GM10266 (cell line): Measurements from ENCODE around the gene MAIP1.

ENCODE experiments used
- DNase-seq: peaks from one replicate; pipeline ENCODE4 v3.0.0; 2012; ENCODE audit errors: extremely low spot score
- TF ChIP-seq, protein P1 (sequence below): IDR thresholded peaks from 2 replicates; pipeline ENCODE4 v1.5.1; 2012; ENCODE audit warnings: mild to moderate bottlenecking, low read depth; ENCODE audit not compliant: control insufficient read depth, insufficient read depth; ENCODE audit errors: missing control alignments

The MAIP1 gene

DNA sequence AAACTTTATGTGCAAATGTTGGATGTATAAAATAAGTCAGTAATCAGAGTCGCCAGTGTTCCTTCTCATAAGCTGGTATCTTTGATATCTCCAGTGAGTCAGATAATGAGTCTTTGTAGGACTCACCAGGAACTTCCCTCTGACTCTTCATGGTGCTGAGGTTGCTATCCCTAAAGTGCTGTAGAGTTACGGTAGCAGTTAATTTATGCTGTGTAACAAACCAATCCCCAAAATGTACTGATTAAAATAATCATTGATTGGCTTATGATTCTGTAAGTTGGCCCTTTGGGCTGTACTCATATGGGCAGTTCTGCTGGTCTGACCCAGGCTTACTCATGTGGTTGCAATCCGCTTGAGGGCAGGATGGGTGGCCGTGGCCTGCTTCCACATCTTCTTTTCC lies 43.8 kb downstream of the MAIP1 start:
- TF ChIP-seq, protein P1, sequence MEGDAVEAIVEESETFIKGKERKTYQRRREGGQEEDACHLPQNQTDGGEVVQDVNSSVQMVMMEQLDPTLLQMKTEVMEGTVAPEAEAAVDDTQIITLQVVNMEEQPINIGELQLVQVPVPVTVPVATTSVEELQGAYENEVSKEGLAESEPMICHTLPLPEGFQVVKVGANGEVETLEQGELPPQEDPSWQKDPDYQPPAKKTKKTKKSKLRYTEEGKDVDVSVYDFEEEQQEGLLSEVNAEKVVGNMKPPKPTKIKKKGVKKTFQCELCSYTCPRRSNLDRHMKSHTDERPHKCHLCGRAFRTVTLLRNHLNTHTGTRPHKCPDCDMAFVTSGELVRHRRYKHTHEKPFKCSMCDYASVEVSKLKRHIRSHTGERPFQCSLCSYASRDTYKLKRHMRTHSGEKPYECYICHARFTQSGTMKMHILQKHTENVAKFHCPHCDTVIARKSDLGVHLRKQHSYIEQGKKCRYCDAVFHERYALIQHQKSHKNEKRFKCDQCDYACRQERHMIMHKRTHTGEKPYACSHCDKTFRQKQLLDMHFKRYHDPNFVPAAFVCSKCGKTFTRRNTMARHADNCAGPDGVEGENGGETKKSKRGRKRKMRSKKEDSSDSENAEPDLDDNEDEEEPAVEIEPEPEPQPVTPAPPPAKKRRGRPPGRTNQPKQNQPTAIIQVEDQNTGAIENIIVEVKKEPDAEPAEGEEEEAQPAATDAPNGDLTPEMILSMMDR: no peak

DNA sequence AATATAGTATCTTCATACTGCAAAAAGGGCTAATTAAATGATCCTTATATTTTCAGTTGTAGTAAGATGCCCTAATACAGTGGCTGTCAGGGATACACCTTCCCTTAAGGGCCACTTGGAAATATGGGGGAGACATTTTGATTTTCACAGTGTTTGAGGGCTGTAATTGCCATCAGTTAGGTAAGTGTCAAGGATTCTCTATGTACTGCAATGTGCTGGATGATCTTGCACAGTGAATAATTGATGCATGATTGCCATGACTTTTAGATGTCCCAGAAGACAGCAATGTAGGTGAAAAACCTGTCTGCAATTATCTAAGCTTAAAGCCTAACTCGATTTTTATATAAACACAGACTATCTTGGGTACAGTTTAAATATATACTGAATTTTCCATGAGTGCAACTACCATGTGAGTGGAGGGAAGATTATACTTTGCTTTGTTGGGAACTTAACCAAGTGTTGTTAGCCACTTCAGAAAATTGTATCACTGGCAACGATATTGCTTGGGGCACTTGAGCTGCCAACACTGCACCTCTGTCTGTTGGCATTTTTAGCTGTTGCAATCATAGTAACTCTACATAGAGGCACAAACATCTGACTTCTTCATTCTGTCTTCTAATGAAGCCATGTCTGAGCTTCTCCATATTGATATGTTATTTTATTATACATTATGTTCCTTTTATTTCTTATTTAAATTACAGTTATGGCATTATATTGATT lies 45.2 kb downstream of the MAIP1 start:
- DNase-seq: no peak
- TF ChIP-seq, protein P1: no peak

More for the DNA sequence above, 43.8 kb downstream of the MAIP1 start:
- DNase-seq: no peak

DNA sequence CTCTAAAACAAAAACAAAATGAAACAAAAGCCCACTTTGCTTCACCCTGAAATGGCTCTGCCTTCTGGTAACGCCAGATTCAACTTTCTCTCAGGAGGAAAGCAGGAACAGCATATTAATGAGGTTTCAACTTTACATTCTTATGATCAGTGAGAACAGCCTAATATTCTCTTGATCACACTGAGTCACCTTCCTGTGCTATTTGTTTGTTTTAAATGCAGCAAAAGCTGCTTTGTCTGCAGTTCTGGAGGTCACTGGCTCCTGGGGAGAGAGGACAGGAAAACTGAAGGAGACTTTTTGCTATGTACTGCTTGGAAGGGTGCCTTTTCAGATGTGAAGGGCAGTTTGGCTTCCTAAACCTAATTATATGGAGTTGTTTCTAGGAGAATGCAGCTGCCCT lies 48.1 kb downstream of the MAIP1 start:
- TF ChIP-seq, protein P1: no peak
- no peak for DNase-seq

GRCh38 chr2:200005675-200006074 lies 50.3 kb downstream of the MAIP1 start:
- TF ChIP-seq, protein P1: no peak
- no peak for DNase-seq

DNA sequence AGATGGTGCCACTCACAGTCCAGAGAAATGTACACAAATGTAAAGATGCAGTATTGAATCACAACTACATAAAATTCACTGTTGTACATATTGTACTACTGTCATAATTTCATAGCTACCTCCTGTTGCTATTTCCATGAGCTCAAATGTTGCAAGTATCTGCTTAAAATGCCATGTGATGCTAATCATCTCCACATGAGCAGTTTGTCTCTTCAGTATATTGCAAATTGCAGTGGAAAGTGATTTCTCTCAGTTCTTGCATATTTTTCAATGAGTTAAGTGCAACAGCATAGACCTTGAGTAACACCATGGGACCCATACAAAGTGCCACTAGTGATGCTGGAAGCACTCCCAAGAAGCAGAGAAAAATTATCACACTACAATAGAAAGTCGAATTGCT lies 51.9 kb downstream of the MAIP1 start:
- TF ChIP-seq, protein P1: no peak
- DNase-seq: no peak

GRCh38 chr2:200012401-200012800 lies 57.0 kb downstream of the MAIP1 start:
- TF ChIP-seq, protein P1: no peak
- no peak for DNase-seq
